SK-N-SH (cell line): ENCODE data around the gene RIMS1. TPM values are rescaled to one million over a fixed set of nuclear protein-coding genes. Genes with fewer than 3 reads are reported as not detected.

Experiments
- CTCF ChIA-PET: fragments of 300-600, 350-600 bp; formaldehyde crosslinking; extraction: SDS; loops from one replicate; lab custom pipeline; 2021; lab: Yijun Ruan, JAX
- POLR2A ChIA-PET: fragments of 350-600 bp; sonication (Branson Sonifier 250); formaldehyde crosslinking; extraction: SDS; loops from one replicate; lab custom pipeline; 2020; ENCODE audit warnings: antibody characterized with exemption, inconsistent platforms; lab: Yijun Ruan, JAX
- DNase-seq: peaks from one replicate; pipeline ENCODE4 v3.0.0; 2012
- H2AFZ ChIP-seq: fragments of 200-600 bp; sonication (generic); 2 replicates; pipeline ENCODE4 v1.8.1; 2016; ENCODE audit warnings: antibody characterized with exemption, mild to moderate bottlenecking, low read depth
- H3F3A ChIP-seq: fragments of 200-600 bp; sonication (generic); replicated peaks from 2 replicates; pipeline ENCODE3; 2016; ENCODE audit warnings: antibody characterized with exemption, mild to moderate bottlenecking; ENCODE audit not compliant: insufficient read depth
- H3K27ac ChIP-seq, 2 experiments: fragments of 200-500 bp in 1 of 2; fragments of 200-600 bp in 1 of 2; sonication (Bioruptor generic) in 1 of 2; sonication (generic), shearing (Covaris generic) in 1 of 2; 2 replicates each; pipeline versions ENCODE4 v1.5.1 to v1.6.1; 2014 to 2016; ENCODE audit warnings: low read depth in 2 of 2, inconsistent platforms in 1 of 2, low read length in 1 of 2, mild to moderate bottlenecking in 1 of 2, mixed read lengths in 1 of 2
- H3K27me3 ChIP-seq: fragments of 200-600 bp; sonication (generic), shearing (Covaris generic); 2 replicates; pipeline ENCODE4 v1.6.1; 2016; ENCODE audit warnings: mixed run types; ENCODE audit not compliant: insufficient read depth
- H3K36me3 ChIP-seq, 2 experiments: fragments of 200-500 bp in 1 of 2; fragments of 200-600 bp in 1 of 2; sonication (Bioruptor generic) in 1 of 2; sonication (generic) in 1 of 2; replicated peaks in 1 of 2; 2 replicates each; pipeline versions ENCODE3 to v1.5.1; 2014 to 2016; ENCODE audit warnings: low read length in 1 of 2, mild to moderate bottlenecking in 1 of 2; ENCODE audit not compliant: insufficient read depth in 2 of 2, control insufficient read depth in 1 of 2
- H3K4me1 ChIP-seq, 2 experiments: fragments of 200-500 bp in 1 of 2; fragments of 200-600 bp in 1 of 2; sonication (Bioruptor generic) in 1 of 2; sonication (generic), shearing (Covaris generic) in 1 of 2; 2 replicates each; pipeline versions ENCODE4 v1.5.1 to v1.6.1; 2014 to 2016; ENCODE audit warnings: low read depth in 1 of 2, low read length in 1 of 2, mixed run types in 1 of 2; ENCODE audit not compliant: insufficient read depth in 2 of 2, control insufficient read depth in 1 of 2
- H3K4me2 ChIP-seq: fragments of 200-600 bp; sonication (generic), shearing (Covaris generic); 2 replicates; pipeline ENCODE4 v1.6.1; 2017; ENCODE audit warnings: mixed run types
- H3K4me3 ChIP-seq, 2 experiments: fragments of 200-500 bp in 1 of 2; fragments of 200-600 bp in 1 of 2; sonication (Bioruptor generic) in 1 of 2; sonication (generic), shearing (Covaris generic) in 1 of 2; 2 replicates each; pipeline versions ENCODE4 v1.5.1 to v1.8.1; 2014 to 2016; ENCODE audit warnings: low read depth in 2 of 2, inconsistent platforms in 1 of 2, low read length in 1 of 2, mild to moderate bottlenecking in 1 of 2, mixed read lengths in 1 of 2, moderate library complexity in 1 of 2
- H3K79me2 ChIP-seq: fragments of 200-600 bp; sonication (generic); 2 replicates; pipeline ENCODE4 v1.8.1; 2017; ENCODE audit warnings: mild to moderate bottlenecking; ENCODE audit not compliant: insufficient read depth
- H3K9ac ChIP-seq: fragments of 200-600 bp; sonication (generic); 2 replicates; pipeline ENCODE4 v1.6.1; 2017; ENCODE audit warnings: mixed run types
- H3K9me2 ChIP-seq: fragments of 200-600 bp; sonication (generic); 2 replicates; pipeline ENCODE4 v1.6.1; 2017; ENCODE audit warnings: mixed run types
- H3K9me3 ChIP-seq: fragments of 200-600 bp; sonication (generic); 2 replicates; pipeline ENCODE4 v1.6.1; 2017; ENCODE audit warnings: mixed run types, mild to moderate bottlenecking, moderate library complexity
- H4K20me1 ChIP-seq: fragments of 200-600 bp; sonication (generic); 2 replicates; pipeline ENCODE4 v1.6.1; 2017; ENCODE audit warnings: mild to moderate bottlenecking, mixed run types; ENCODE audit not compliant: insufficient read depth
- CHD2 ChIP-seq: fragments of 150-350 bp; IDR thresholded peaks from 2 replicates; pipeline ENCODE4 v1.6.1; 2018; ENCODE audit warnings: low read length; ENCODE audit not compliant: partially characterized antibody
- ELF1 ChIP-seq: IDR thresholded peaks from 2 replicates; pipeline ENCODE4 v1.4.0; 2012
- EP300 ChIP-seq, 2 experiments: IDR thresholded peaks; 2 replicates each; pipeline versions ENCODE4 v1.4.0 to v1.6.1; 2012; ENCODE audit warnings: borderline replicate concordance in 1 of 2, low read depth in 1 of 2, low read length in 1 of 2
- EZH2phosphoT487 ChIP-seq: fragments of 200-600 bp; sonication (generic); IDR thresholded peaks from 2 replicates; pipeline ENCODE4 v1.6.1; 2017; ENCODE audit warnings: low read depth, mixed run types, mild to moderate bottlenecking, antibody characterized with exemption, moderate library complexity, borderline replicate concordance
- FOSL2 ChIP-seq: IDR thresholded peaks from 2 replicates; pipeline ENCODE4 v1.4.0; 2012; ENCODE audit warnings: low read depth, mild to moderate bottlenecking, moderate library complexity, borderline replicate concordance
- FOXJ3 ChIP-seq: sonication (generic); formaldehyde crosslinking; IDR thresholded peaks from 2 replicates; pipeline ENCODE4 v1.5.1; 2020; ENCODE audit warnings: mild to moderate bottlenecking, missing genetic modification reagents
- FOXM1 ChIP-seq: IDR thresholded peaks from 2 replicates; pipeline ENCODE4 v1.4.0; 2012; ENCODE audit warnings: low read depth, mild to moderate bottlenecking
- MEF2A ChIP-seq: IDR thresholded peaks from 2 replicates; pipeline ENCODE4 v1.4.0; 2012; ENCODE audit warnings: low read depth, borderline replicate concordance
- POLR2AphosphoS5 ChIP-seq: IDR thresholded peaks from 2 replicates; pipeline ENCODE4 v1.6.1; 2012; ENCODE audit warnings: low read depth, low read length
- RAD21 ChIP-seq: IDR thresholded peaks from 2 replicates; pipeline ENCODE4 v1.6.1; 2012; ENCODE audit warnings: mild to moderate bottlenecking, low read length
- REST ChIP-seq: IDR thresholded peaks from 2 replicates; pipeline ENCODE4 v1.6.1; 2012; ENCODE audit warnings: mild to moderate bottlenecking, low read depth, low read length, moderate library complexity
- RXRA ChIP-seq: IDR thresholded peaks from 2 replicates; pipeline ENCODE4 v1.4.0; 2012; ENCODE audit warnings: low read depth, mild to moderate bottlenecking, borderline replicate concordance
- SIN3A ChIP-seq: IDR thresholded peaks from 2 replicates; pipeline ENCODE4 v1.6.1; 2012; ENCODE audit warnings: low read depth, mild to moderate bottlenecking, low read length, moderate library complexity, borderline replicate concordance
- TAF1 ChIP-seq: IDR thresholded peaks from 2 replicates; pipeline ENCODE4 v1.6.1; 2012; ENCODE audit warnings: low read depth, mild to moderate bottlenecking, low read length, moderate library complexity, borderline replicate concordance
- TCF12 ChIP-seq: IDR thresholded peaks from 2 replicates; pipeline ENCODE4 v1.4.0; 2012
- USF1 ChIP-seq: IDR thresholded peaks from 2 replicates; pipeline ENCODE4 v1.4.0; 2012; ENCODE audit warnings: low read depth, borderline replicate concordance
- WGBS: methylation state at CpG from one replicate; pipeline ENCODE4 v1.1.6; 2017; ENCODE audit warnings: low lambda C conversion rate; 5-methylcytosine and 5-hydroxymethylcytosine counted together
- polyA plus RNA-seq, 3 experiments: library from polyadenylated mRNA; depleted of rRNA; stranded (reverse); fragments of >200 nt; gene quantifications; 2 replicates each; pipeline ENCODE4 v1.2.3, GENCODE V29; 2012
- TF ChIP-seq, protein P1 (sequence below): IDR thresholded peaks from 2 replicates; pipeline ENCODE4; 2012
- TF ChIP-seq, protein P2 (sequence below): fragments of 200-600 bp; sonication (generic); IDR thresholded peaks from 2 replicates; pipeline ENCODE4 v1.6.1; 2017; ENCODE audit warnings: antibody characterized with exemption, mild to moderate bottlenecking, moderate library complexity
- TF ChIP-seq, protein P3 (sequence below): IDR thresholded peaks from 2 replicates; pipeline ENCODE4 v1.4.0; 2012; ENCODE audit warnings: low read depth, borderline replicate concordance

RIMS1 gene
- polyA plus RNA-seq, 1 of the 3 experiments (the other 2 are of a cell fraction): 0.20 TPM

DNA sequence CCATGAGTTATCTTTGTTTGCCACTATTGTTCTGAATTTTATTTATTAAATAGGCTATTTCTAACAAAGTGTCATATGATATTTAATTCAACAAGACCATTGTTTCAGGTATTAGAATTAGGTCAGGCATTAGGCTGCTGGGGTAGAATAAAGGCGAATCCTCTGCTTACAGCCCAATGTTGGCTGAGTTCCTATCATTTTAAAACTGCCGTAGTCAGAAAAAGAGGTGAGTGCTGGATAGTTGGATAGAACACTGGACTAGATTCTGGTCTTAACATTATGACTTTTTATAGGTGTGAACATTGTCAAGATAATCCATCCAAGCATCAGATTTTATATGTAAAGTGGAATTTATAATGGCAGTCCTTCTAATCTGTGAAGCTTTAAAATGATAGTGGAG lies 6.3 kb downstream of the RIMS1 start:
- TF ChIP-seq TCF12 (no peak), REST (no peak), POLR2AphosphoS5 (no peak), TAF1 (no peak), EP300 (IDR thresholded peaks at IDR 0.05; ENCODE audit: borderline replicate concordance in 1 of 2, low read depth in 1 of 2, low read length in 1 of 2) (no peak), FOSL2 (no peak), CHD2 (no peak), MEF2A (no peak), RXRA (no peak), EZH2phosphoT487 (no peak), ELF1 (no peak), FOXJ3 (CRISPR knock-in tag) (no peak), SIN3A (no peak), FOXM1 (no peak), USF1 (no peak), RAD21 (no peak)
- TF ChIP-seq, protein P1, sequence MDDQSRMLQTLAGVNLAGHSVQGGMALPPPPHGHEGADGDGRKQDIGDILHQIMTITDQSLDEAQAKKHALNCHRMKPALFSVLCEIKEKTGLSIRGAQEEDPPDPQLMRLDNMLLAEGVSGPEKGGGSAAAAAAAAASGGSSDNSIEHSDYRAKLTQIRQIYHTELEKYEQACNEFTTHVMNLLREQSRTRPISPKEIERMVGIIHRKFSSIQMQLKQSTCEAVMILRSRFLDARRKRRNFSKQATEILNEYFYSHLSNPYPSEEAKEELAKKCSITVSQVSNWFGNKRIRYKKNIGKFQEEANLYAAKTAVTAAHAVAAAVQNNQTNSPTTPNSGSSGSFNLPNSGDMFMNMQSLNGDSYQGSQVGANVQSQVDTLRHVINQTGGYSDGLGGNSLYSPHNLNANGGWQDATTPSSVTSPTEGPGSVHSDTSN: no peak
- TF ChIP-seq, protein P2, sequence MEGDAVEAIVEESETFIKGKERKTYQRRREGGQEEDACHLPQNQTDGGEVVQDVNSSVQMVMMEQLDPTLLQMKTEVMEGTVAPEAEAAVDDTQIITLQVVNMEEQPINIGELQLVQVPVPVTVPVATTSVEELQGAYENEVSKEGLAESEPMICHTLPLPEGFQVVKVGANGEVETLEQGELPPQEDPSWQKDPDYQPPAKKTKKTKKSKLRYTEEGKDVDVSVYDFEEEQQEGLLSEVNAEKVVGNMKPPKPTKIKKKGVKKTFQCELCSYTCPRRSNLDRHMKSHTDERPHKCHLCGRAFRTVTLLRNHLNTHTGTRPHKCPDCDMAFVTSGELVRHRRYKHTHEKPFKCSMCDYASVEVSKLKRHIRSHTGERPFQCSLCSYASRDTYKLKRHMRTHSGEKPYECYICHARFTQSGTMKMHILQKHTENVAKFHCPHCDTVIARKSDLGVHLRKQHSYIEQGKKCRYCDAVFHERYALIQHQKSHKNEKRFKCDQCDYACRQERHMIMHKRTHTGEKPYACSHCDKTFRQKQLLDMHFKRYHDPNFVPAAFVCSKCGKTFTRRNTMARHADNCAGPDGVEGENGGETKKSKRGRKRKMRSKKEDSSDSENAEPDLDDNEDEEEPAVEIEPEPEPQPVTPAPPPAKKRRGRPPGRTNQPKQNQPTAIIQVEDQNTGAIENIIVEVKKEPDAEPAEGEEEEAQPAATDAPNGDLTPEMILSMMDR: no peak
- TF ChIP-seq, protein P3, sequence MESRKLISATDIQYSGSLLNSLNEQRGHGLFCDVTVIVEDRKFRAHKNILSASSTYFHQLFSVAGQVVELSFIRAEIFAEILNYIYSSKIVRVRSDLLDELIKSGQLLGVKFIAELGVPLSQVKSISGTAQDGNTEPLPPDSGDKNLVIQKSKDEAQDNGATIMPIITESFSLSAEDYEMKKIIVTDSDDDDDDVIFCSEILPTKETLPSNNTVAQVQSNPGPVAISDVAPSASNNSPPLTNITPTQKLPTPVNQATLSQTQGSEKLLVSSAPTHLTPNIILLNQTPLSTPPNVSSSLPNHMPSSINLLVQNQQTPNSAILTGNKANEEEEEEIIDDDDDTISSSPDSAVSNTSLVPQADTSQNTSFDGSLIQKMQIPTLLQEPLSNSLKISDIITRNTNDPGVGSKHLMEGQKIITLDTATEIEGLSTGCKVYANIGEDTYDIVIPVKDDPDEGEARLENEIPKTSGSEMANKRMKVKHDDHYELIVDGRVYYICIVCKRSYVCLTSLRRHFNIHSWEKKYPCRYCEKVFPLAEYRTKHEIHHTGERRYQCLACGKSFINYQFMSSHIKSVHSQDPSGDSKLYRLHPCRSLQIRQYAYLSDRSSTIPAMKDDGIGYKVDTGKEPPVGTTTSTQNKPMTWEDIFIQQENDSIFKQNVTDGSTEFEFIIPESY: no peak
- TF ChIP-seq, all 33 proteins: peak for 0
- WGBS: 63% methylated on average over 2 of the region's 2 CpGs
- Histone ChIP-seq H3K36me3 (no peaks in the 10 kb centered on the region), H3K4me2 (no peak overlapping the region), H3K9me3 (no peaks in the 10 kb centered on the region), H3K27me3 (peaks cover 6% of the 10 kb centered on the region), H3K27ac (no peak overlapping the region), H3K4me3 (no peak overlapping the region), H3F3A (no peaks in the 10 kb centered on the region), H3K9ac (no peak overlapping the region), H3K9me2 (no peaks in the 10 kb centered on the region), H2AFZ (no peak overlapping the region), H3K79me2 (no peaks in the 10 kb centered on the region), H4K20me1 (no peaks in the 10 kb centered on the region), H3K4me1 (no peaks in the 10 kb centered on the region; a peak in 1 of 4 replicates)
- ChIA-PET CTCF (interaction anchor here (1.6 kb wide), 1 partner anchor 18 kb away, joined by 3 read pairs; no protein-coding TSS in a partner anchor), POLR2A (no interaction called here)
- DNase-seq: no peak
